Peyer's patch (tissue), 4 donors: Measurements from ENCODE around the gene PLEKHH3.

Source experiments
- POLR2A ChIP-seq, 2 donors: fragments of 450-650 bp; IDR thresholded peaks; one replicate each; pipeline ENCODE4 v1.5.1; 2017; ENCODE audit warnings: antibody characterized with exemption in 2 of 2, mild to moderate bottlenecking in 2 of 2, moderate library complexity in 2 of 2
- TF ChIP-seq, protein P1 (sequence below), 6 experiments: fragments of 450-650 bp in 4 of 6; fragments of 200-600 bp in 2 of 6; sonication (generic) in 1 of 6; IDR thresholded peaks; one replicate each; pipeline ENCODE4 v1.5.1; 2017 to 2019; ENCODE audit warnings: antibody characterized with exemption in 6 of 6, mild to moderate bottlenecking in 3 of 6, moderate library complexity in 1 of 6

- TF ChIP-seq, protein P1, sequence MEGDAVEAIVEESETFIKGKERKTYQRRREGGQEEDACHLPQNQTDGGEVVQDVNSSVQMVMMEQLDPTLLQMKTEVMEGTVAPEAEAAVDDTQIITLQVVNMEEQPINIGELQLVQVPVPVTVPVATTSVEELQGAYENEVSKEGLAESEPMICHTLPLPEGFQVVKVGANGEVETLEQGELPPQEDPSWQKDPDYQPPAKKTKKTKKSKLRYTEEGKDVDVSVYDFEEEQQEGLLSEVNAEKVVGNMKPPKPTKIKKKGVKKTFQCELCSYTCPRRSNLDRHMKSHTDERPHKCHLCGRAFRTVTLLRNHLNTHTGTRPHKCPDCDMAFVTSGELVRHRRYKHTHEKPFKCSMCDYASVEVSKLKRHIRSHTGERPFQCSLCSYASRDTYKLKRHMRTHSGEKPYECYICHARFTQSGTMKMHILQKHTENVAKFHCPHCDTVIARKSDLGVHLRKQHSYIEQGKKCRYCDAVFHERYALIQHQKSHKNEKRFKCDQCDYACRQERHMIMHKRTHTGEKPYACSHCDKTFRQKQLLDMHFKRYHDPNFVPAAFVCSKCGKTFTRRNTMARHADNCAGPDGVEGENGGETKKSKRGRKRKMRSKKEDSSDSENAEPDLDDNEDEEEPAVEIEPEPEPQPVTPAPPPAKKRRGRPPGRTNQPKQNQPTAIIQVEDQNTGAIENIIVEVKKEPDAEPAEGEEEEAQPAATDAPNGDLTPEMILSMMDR (IDR thresholded peaks at IDR 0.05), result no peak
- TF ChIP-seq POLR2A (IDR thresholded peaks at IDR 0.05), result no peak
Observed at GRCh38 chr17:42702446-42702845, 25.7 kb upstream of the PLEKHH3 start.
